Osteoblast (primary cell): ENCODE results near the gene NEK9. TPM values are rescaled to one million over a fixed set of nuclear protein-coding genes. Genes with fewer than 3 reads are reported as not detected.
A peak's percentile ranks its signal among the peaks of the same experiment; 100 is the strongest.

Source experiments
- DNase-seq: peaks from one replicate; pipeline ENCODE4 v3.0.0; 2011; ENCODE audit warnings: low spot score, mixed read lengths; ENCODE audit not compliant: insufficient read length; ENCODE audit errors: missing footprints
- H2AFZ ChIP-seq: 2 replicates; pipeline ENCODE4 v1.6.0; 2011; ENCODE audit warnings: mild to moderate bottlenecking, low read length
- H3K27ac ChIP-seq: 2 replicates; pipeline ENCODE4 v1.5.1; 2011; ENCODE audit warnings: mild to moderate bottlenecking, low read depth, low read length, moderate library complexity
- H3K27me3 ChIP-seq: 2 replicates; pipeline ENCODE4 v1.6.0; 2012; ENCODE audit warnings: mild to moderate bottlenecking, control low read depth, inconsistent platforms, low read length, moderate library complexity; ENCODE audit not compliant: insufficient read depth
- H3K36me3 ChIP-seq: 2 replicates; pipeline ENCODE4 v1.5.1; 2011; ENCODE audit warnings: mild to moderate bottlenecking, low read length, control low read depth, moderate library complexity; ENCODE audit not compliant: insufficient read depth
- H3K4me1 ChIP-seq: 2 replicates; pipeline ENCODE4 v1.5.1; 2011; ENCODE audit warnings: mild to moderate bottlenecking, low read length, control low read depth, moderate library complexity; ENCODE audit not compliant: insufficient read depth
- H3K4me2 ChIP-seq: 2 replicates; pipeline ENCODE4 v1.6.0; 2011; ENCODE audit warnings: mild to moderate bottlenecking, low read length; ENCODE audit not compliant: insufficient read depth
- H3K4me3 ChIP-seq: fragments of 200-600 bp; sonication (generic); 3 replicates; pipeline ENCODE4 v1.5.1; 2012; ENCODE audit warnings: mild to moderate bottlenecking, low read length, inconsistent platforms; ENCODE audit not compliant: insufficient read depth
- H3K79me2 ChIP-seq: 2 replicates; pipeline ENCODE4 v1.6.0; 2012; ENCODE audit warnings: mild to moderate bottlenecking, low read length, control low read depth, inconsistent platforms; ENCODE audit not compliant: insufficient read depth
- H3K9me3 ChIP-seq: 2 replicates; pipeline ENCODE4 v1.5.1; 2011; ENCODE audit warnings: low read depth, low read length, control low read depth
- H4K20me1 ChIP-seq: 2 replicates; pipeline ENCODE4 v1.6.0; 2012; ENCODE audit warnings: mild to moderate bottlenecking, low read length, control low read depth; ENCODE audit not compliant: insufficient read depth
- total RNA-seq: library from RNA; depleted of rRNA; stranded (reverse); fragments of >200 nt; gene quantifications from 2 replicates; pipeline ENCODE4 v1.2.3, GENCODE V29; 2012
- TF ChIP-seq, protein P1 (sequence below): IDR thresholded peaks from 2 replicates; pipeline ENCODE4 v1.5.1; 2011; ENCODE audit warnings: mild to moderate bottlenecking, low read depth, low read length, moderate library complexity; ENCODE audit errors: extremely low read depth

Gene NEK9
- total RNA-seq, 1 donor: 42.7 TPM

DNA sequence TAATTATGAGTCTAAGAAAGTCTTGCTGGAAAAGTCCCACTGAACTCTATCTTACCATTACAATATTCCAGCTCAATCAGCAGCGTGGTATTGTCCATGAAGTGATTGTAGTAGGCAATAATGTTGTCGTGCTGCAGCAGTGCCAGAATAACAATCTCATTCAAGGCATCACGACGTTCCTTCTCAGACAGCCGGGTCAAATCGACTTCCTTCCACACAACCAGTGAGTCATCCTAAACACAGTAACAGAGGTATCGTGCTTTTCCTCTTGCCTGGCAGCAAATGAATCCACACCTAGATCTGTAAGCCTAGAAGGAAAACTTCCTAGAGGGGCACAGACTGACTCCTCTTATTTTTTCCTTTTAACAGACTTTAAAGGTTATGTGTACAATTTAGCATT lies 2.9 kb downstream of the NEK9 start:
- no peak overlapping the region for H3K4me3 ChIP-seq
- H3K27me3 ChIP-seq: no peaks in the 10 kb centered on the region
- H3K79me2 ChIP-seq: peaks cover 29% of the 10 kb centered on the region
- peak overlapping the region; percentile 31 for H3K27ac ChIP-seq
- peak overlapping the region; percentile 53 for H3K4me2 ChIP-seq
- peaks cover 36% of the 10 kb centered on the region for H3K4me1 ChIP-seq
- DNase-seq: peak; percentile 92
- no peak overlapping the region for H2AFZ ChIP-seq
- TF ChIP-seq, protein P1, sequence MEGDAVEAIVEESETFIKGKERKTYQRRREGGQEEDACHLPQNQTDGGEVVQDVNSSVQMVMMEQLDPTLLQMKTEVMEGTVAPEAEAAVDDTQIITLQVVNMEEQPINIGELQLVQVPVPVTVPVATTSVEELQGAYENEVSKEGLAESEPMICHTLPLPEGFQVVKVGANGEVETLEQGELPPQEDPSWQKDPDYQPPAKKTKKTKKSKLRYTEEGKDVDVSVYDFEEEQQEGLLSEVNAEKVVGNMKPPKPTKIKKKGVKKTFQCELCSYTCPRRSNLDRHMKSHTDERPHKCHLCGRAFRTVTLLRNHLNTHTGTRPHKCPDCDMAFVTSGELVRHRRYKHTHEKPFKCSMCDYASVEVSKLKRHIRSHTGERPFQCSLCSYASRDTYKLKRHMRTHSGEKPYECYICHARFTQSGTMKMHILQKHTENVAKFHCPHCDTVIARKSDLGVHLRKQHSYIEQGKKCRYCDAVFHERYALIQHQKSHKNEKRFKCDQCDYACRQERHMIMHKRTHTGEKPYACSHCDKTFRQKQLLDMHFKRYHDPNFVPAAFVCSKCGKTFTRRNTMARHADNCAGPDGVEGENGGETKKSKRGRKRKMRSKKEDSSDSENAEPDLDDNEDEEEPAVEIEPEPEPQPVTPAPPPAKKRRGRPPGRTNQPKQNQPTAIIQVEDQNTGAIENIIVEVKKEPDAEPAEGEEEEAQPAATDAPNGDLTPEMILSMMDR: no peak
- peaks cover 25% of the 10 kb centered on the region for H3K36me3 ChIP-seq
- no peaks in the 10 kb centered on the region for H3K9me3 ChIP-seq
- H4K20me1 ChIP-seq: no peaks in the 10 kb centered on the region

- no peaks in the 10 kb centered on the region for H4K20me1 ChIP-seq
- no peak overlapping the region for H3K4me3 ChIP-seq
- H3K36me3 ChIP-seq: peaks cover 49% of the 10 kb centered on the region
- H3K4me2 ChIP-seq: no peak overlapping the region
- peaks cover 29% of the 10 kb centered on the region for H3K4me1 ChIP-seq
- no peak overlapping the region for H3K27ac ChIP-seq
- H3K79me2 ChIP-seq: peaks cover 16% of the 10 kb centered on the region
- no peaks in the 10 kb centered on the region for H3K9me3 ChIP-seq
- H3K27me3 ChIP-seq: no peaks in the 10 kb centered on the region
- no peak for DNase-seq
- H2AFZ ChIP-seq: no peak overlapping the region
- TF ChIP-seq, protein P1: no peak
These were observed 5.3 kb downstream of the NEK9 start for GRCh38 chr14:75121552-75121951.

- Histone ChIP-seq H3K79me2 (peaks cover 10% of the 10 kb centered on the region), H4K20me1 (no peaks in the 10 kb centered on the region), H3K36me3 (peaks cover 57% of the 10 kb centered on the region), H3K4me1 (peaks cover 23% of the 10 kb centered on the region), H2AFZ (no peak overlapping the region), H3K4me3 (no peak overlapping the region), H3K27me3 (no peaks in the 10 kb centered on the region), H3K4me2 (no peak overlapping the region), H3K27ac (no peak overlapping the region), H3K9me3 (no peaks in the 10 kb centered on the region)
- DNase-seq: no peak
- TF ChIP-seq, protein P1: no peak
These were observed 6.1 kb downstream of the NEK9 start for GRCh38 chr14:75120541-75121291.

DNA sequence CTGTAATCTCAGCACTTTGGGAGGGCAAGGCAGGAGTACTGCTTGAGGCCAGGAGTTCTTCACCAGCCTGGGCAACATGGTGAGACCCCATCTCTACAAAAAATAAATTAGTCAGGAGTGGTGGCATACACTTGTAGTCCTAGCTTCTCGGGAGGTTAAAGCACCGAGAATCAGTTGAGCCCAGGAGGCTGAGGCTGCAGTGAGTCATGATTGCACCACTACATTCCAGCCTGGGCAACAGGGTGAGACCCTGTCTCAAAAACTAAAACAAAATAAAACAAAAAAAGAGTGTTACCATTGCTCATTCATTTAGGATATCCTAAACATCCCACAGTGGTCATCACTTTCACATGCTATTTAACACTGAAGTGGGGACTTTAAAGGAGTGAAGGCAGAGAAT lies 7.8 kb downstream of the NEK9 start:
- TF ChIP-seq, protein P1: no peak
- Histone ChIP-seq H3K27ac (peak overlapping the region; percentile 3), H3K36me3 (peaks cover 71% of the 10 kb centered on the region), H2AFZ (no peak overlapping the region), H3K4me3 (no peak overlapping the region), H4K20me1 (no peaks in the 10 kb centered on the region), H3K27me3 (no peaks in the 10 kb centered on the region), H3K9me3 (no peaks in the 10 kb centered on the region), H3K4me2 (no peak overlapping the region), H3K79me2 (peaks cover 4% of the 10 kb centered on the region), H3K4me1 (peaks cover 11% of the 10 kb centered on the region)
- DNase-seq: no peak
